GM12872 (cell line): ENCODE data around the gene PMEL.

ENCODE experiments used
- CTCF ChIP-seq: IDR thresholded peaks from 3 replicates; pipeline ENCODE4 v1.5.1; 2011; ENCODE audit warnings: low read depth, mild to moderate bottlenecking, low read length, moderate library complexity; ENCODE audit not compliant: insufficient read depth

PMEL gene

GRCh38 chr12:55973599-55974307 is 7.9 kb upstream of the PMEL start, which contains the start of gene RAB5B:
TSS of gene RAB5B (plus strand) at chr12:55974078. CDS start at chr12:55986961, 12,883 bp downstream.
- TF ChIP-seq CTCF = no peak

GRCh38 chr12:55972911-55973598 is 7.2 kb upstream of the PMEL start:
- no peak for TF ChIP-seq CTCF

- no peak for TF ChIP-seq CTCF
These were observed 6.6 kb upstream of the PMEL start for GRCh38 chr12:55972456-55972855.

- no peak for TF ChIP-seq CTCF
These were observed 6.2 kb upstream of the PMEL start for GRCh38 chr12:55972042-55972441.

GRCh38 chr12:55970775-55971174 is 4.9 kb upstream of the PMEL start:
- no peak for TF ChIP-seq CTCF

- TF ChIP-seq CTCF = no peak
These were observed 3.5 kb upstream of the PMEL start for GRCh38 chr12:55969356-55969755.

- no peak for TF ChIP-seq CTCF
These were observed 803 bp upstream of the PMEL start, which contains the start of gene CDK2 for GRCh38 chr12:55966408-55967281. TSS of gene CDK2 (plus strand) at chr12:55966830. CDS start at chr12:55967009, 179 bp downstream.
